GM18861 (cell line): ENCODE data around the gene SBK1.
"Not testable (repeated sequence)": the region's sequence is repeated elsewhere in the genome, so short reads cannot be mapped to it uniquely, and the experiment has no call there.

Experiments used
- ATAC-seq: cut with Tn5 transposase; IDR thresholded peaks from one replicate; pipeline ENCODE4 v1.9.1; 2021; ENCODE audit not compliant: unreplicated experiment

Gene SBK1

DNA sequence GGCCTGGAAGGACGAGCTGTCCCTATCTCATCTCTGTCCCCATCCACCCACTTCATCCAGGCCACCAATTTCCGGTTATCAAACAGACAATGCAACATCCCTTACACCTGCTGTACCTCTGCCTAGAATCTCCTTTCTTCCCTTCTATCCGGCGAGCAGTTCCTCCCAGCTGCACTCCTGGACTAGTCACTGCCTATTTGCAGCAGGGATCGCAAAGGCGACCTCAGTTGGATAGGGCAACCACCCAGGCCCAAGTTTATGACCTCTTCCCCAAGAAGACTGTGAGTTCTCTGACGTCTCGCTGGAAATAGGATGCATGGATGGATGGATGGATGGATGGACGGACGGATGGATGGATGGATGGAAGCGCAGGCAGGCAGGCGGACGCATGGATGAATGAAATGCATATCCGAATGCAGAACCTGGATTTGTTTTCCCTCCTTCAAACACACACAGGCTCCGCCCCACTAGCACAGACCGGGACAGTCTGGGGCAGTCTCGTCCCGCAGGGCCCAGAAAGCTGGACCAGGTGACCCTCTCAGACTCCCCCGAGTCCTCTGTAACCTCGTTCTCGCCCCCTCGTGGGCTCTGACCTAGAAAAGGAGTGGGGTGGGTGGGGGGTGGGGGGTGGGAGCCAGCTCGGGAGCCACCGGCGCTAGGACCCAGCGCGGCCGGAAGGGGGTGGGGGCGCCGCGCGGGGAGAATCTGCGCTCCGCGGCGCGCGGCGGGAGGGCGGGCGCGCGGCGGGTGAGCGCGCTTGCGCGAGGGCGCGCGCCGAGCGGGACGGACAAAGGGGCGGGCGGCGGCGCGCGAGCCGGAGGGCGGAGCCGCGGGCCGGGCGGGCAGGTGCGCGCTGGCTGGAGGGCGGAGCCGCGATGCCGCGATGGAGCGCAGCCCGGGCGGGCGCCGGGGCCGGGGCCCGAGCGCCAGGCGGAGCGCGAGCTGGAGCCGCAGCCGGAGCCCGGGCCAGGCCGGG is at the start of gene SBK1:
TSS of gene SBK1 (plus strand) at position 875 of the 976 bp plus-strand sequence. CDS start 24,867 bp downstream, outside the sequence.
- peak; percentile 90 for ATAC-seq

DNA sequence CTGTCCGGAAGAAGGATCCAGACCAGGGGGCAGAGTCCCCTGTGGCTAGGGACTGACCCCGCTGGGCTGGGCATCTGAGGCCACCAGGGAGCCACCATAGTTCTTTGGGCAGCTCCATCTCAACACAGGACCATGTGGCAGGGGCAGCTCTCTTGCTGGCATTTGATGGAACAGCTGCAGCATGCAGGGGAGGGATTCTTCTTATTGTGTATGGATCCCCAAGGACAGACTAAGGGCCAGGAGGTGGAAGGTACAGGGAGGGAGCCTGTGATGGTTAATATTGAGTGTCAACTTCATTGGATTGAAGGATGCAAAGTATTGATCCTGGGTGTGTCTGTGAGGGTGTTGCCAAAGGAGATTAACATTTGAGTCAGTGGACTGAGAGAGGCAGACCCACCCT is 42.8 kb upstream of the SBK1 start:
- ATAC-seq = not testable (repeated sequence)

DNA sequence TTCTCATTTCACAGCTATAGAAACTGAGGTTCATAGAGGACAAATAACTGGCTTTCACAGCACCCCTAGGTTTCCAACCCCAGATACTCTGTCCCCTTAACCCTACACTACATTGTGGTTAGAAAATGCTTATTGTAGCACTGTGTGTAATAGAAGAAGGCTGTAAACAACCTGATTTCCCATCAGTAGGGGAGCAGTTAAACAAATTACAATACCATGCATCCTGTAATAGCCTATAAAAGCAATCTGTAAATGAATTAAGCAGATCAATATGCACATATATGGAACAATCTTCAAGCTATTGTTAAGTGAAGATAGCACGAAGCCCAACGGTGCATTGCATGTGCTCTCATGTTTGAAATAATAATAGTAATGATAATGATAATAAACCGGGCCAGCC is 41.3 kb upstream of the SBK1 start:
- no peak for ATAC-seq

DNA sequence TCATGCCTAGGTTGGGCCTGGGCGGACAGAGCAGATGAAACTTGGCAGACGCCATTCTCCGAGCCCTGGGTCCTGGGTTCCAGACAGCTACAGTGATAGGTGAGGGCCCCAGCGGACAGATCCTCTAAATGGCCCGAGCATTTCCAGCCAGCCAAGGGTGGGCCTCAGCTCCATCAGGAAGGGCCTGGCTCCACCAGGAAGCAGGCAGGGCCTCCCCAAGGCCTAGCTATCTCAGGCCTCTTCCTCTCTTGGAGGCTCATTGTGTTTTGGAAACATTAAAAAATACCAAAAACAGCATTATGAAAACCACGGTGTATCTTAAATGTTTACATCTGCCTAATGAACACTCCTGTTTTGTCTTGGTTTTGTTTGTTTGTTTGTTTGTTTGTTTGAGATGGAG is 38.2 kb upstream of the SBK1 start:
- no peak for ATAC-seq

DNA sequence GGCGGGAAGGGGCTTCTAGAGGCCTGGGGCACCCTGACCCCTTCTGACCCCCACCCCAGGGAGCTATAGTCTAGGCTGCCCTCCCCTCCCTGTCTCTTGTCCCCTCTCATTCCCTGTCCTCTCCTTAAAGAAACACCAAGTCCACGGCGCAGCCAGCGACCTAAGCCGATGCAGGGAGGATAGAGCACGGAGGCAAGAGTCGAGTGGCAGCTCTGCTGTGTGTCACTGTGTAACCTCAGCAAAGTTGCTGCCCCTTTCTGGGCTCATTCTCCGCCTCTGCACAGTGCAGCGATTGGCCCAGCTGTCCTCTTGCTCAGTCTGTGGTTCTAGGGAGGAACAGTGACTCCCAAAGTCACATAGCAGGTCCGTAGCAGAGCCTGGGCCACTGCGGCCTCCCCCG is 36.5 kb upstream of the SBK1 start:
- no peak for ATAC-seq

DNA sequence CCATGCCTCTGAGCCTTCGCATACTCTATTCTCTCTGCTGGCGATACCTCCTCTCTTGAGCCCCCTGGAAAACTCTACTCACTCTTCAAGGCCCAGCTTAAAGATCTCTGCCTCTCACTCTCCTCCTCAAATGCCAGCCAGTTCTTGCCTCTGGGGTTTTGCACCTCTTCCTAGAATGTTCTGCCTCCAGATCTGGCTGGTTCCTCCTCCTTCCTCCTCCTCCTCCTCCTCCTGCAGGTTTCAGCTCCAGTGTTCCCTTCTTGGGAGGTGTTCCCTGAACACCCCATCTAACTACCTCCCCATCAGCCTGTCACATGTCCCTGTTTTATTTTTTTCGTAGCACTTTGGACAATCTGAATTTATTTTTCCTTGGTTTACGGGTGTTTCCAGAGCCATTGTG is 35.1 kb upstream of the SBK1 start:
- ATAC-seq = no peak

DNA sequence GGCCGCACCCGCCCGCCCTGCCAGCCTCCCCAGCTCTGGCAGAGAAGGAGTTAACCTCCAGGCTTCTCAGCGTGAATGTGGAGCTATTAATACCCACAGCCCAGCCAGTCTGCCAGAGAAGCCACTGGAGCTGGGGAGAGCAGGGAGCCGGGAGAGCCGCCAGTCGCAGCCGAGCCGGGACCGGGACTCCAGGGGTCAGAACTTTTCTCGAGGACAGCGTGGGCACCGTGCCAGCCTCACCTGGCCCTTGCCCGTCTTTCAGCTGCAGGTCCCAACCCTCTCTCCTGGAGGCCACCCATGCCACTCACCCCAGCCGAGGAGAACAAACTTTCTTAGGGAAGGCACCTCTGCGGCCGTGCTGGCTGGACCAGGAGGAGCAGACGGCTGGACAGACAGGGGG is 33.8 kb upstream of the SBK1 start:
- ATAC-seq = no peak

DNA sequence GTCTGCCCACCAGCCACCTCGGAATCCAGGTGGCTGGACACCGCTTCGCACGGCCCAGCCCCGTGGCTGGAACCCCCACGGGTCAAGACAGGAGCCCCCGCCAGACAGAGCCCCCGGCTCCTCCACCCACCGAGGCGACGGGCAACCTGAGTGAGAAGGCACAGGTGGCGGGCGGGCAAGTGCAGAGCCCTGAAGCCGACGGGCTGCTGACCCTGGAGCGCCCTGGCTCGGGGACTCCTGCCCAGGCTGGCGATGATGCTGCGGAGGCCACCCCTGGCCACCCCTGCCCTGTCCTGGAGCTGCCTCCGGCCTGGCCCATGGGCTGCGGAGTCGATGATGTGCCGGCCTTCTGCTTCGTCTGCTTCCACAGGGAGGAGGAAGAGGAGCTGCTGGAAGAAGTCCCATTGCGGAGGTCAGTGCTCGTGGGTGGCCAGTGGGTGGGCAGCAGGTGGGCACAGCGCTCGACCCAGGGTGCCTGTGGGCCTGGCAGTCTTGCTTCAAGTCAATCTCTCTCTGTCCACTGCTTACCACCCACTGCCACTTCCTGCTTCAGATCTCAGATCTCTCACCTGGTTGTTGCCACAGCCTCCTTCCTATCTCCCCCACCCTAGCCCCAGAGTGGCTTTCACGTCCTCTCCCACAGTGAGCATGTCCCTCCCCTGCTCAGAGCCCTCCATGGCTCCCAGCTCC is 33.1 kb upstream of the SBK1 start:
- ATAC-seq = no peak

DNA sequence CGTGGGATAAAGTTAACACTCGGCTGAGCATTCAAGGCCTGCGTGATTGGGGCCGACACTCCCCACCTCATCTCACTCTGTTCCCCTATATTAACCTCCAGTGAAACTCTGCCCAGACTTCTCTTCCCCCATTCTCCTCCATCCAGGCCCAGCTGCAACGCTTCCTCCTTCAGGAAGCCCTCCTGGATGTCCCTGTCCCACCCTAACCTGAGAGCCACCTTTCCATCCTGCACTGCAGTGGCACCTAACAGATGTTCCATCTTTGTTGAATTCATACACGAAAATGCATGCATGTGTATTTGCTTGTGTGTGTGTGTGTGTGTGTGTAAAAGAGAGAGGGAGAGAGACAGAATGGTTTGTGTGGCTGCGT is 32.6 kb upstream of the SBK1 start:
- ATAC-seq = no peak

DNA sequence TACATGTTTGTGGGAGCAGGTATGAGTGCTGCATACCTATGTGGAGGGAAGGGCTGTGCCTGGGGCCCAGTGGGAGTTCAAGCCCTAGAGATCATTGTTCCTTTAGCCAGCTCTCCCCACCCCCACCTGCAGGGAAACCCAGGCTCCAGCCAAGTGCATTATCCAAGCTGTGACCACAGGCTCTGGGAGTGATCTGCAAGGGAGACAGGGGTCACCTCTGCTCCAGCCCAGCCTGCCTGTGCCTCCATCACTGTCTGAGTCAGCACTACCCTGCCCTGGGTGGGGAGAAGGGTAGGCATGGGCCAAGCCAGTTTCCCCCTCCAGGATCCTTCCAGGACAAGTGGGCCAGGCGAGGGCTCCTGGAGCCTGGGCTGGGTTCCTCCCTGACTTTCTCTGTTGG is 32.1 kb upstream of the SBK1 start:
- ATAC-seq = no peak

DNA sequence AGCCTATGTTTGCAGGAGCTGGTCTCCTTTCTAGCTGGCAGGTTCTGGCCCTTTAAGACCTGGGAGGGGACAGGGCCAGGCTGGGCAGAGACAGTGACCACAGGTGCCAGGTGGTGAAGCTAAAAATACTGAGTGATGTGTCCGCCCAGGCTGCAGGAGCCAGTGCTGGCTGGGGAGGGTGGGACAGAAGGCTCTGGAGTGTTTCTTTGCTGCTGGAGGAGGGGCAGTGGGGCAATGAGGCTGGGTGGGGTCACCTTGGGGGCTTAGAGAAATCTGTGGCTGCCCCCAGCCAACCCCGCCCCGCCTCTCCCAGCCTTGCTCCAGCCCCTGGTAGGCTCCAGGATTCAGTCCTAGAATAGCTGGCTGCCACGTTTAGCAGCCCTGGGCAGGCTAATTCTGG is 30.4 kb upstream of the SBK1 start:
- no peak for ATAC-seq

DNA sequence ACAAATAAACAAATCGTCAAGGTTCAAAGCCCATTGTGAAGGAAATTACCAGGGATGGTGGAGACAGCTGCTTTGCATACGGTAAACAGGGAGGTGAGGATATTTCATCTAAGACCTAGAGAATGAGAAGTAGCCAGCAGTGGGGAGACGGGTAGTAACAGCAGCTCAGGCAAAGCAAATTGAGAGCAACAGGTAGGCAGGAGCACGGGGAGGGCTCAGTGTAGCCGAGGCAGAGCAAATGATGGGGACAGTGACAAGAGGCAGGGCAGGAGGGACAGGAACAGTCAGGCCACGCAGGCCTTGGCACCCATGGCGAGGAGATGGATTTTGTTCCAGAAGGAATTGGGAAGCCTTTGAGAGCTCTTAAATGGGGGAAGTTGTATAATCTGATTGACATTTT is 29.0 kb upstream of the SBK1 start:
- ATAC-seq = no peak

DNA sequence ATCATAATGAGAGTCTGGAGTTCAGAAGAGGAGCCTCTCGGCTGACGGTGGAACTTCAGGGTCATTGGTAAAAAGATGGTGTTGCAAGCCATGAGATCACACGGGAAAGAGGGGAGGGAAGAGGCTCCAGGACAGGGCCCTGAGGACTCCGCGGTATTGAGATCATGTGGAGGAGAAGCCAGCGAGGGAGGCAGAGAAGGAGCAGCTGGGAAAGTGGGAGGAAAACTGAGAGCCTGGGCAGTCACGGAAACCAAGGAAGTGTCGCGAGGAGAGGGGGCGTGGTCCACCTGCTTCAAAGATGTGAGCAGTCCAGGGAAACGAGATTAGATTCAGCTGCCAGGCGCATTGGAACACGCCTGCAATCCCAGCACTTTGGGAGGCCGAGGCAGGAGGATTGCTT is 27.7 kb upstream of the SBK1 start:
- ATAC-seq = no peak

DNA sequence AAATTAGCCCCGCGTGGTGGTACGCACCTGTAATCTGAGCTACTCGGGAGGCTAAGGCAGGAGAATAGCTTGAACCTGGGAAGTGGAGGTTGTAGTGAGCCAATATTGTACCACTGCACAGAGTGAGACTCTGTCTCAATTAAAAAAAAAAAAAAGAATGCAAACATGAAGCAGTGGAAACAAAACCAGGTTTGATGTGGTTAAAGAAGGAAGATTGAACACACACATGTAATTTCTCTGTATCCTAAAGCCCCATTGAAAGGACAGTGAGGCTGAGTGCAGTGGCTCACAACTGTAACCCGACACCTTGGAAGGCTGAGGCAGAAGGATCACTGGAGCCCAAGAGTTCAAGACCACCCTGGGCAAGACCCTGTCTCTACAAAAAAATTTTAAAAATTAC is 26.5 kb upstream of the SBK1 start:
- no peak for ATAC-seq

DNA sequence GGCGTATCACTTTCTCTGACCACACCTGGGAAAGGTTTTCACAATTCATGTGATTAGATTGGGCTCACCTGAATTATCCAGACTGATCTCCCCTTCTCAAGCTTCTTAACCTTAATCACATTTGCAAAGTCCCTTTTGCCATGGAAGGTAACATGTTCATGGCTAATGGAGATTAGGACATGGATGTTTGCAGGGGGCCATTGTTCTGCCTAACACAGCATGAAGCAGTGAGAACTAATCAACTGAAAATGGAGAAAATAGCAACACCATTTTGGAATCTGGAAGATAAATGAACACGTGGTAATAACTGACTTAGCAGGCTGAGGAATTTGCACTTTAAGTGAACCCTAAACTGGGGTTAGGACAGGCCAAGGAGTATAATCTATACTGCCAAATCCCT is 25.0 kb upstream of the SBK1 start:
- ATAC-seq = no peak

DNA sequence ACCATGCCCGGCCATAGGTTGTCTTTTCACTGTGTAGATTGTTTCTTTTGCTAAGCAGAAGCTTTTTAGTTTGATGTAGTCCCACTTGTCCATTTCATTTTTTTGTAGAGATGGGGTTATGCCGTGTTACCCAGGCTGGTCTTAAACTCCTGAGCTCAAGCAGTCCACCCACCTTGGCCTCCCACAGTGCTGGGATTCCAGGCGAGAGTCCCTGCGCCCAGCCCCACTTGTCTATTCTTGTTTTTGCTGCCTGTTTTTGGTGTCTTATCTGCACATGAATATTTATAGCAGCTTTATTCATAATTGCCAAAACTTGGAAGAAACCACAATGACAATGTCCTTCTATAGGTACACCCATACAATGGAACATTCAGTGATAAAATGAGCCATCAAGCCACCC is 18.8 kb upstream of the SBK1 start:
- ATAC-seq = no peak

DNA sequence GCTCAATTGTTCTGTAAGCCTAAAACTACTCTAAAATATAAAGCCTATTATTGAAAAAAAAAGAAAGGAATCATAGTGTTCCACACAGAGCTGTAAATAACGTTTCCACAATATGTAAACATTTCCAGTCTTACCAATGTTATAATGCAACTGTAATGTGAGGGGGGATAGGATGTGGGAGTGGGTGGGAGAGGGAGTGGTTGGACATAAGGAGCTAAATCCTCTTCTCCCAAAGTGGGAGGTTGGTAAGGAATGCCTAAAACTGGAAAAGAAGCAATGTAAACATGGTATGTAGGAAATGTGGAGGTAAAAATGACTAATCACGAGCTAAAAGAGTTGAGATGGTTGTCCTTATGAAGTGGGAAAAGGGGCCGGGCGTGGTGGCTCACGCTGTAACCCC is 17.6 kb upstream of the SBK1 start:
- ATAC-seq = no peak

DNA sequence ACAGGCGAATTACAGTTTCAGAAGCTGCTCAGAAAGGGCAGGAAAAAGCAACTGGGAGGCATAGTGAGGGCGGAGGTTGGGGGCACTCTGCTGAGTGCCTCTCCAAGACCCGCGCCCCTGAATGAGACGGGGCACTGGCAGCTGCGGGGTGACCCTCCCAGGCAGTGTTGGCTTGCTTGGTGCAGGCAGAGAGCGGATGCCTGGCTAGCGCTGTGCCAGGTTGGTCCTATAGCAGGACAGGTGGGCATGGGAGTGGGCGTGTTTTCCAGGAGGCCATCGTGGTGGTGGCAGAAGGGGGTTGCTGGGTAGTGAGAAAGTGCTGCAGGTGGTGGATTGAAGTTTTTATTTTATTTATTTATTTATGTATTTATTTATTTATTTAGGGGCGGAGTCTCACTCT is 16.0 kb upstream of the SBK1 start:
- no peak for ATAC-seq

DNA sequence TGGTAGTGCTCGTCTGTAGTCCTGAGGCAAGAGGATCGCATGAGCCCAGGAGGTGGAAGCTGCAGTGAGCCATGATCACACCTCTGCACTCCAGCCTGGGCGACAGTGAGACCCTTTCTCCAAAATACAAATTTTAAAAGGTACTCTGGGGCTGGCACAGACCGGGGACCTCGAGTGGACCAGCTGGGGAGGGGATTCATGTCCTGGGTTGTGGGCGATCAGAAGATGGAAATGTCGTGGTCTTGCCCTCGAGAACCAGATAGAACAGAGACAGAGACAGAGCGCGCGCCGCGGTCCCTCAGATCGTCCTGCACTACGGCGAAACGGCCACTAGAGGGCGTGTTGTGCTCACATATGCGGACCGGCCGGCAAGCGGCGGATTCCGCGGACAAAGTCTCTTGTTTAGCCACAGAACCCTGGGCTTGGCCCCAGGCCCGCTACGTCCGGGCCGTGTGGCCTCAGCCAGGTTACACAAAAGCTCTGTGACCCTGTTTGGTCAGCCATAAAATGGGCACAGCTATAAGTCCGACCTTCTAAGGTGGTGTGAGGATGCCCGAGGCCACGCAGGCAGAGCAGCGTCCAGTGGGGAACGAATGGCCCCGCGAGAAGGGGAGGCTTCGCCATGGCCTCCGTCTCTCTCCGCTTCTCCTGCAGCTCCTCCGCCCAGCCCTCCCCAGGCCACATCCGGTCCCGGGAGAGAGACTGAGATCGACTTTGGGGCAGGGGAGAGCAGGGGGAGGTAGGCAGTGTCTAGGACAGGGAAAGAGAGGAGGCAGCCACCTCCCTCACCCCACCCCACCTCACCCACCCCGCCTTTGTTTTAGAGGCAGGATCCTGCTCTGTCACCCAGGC is 14.6 kb upstream of the SBK1 start:
- ATAC-seq = no peak

DNA sequence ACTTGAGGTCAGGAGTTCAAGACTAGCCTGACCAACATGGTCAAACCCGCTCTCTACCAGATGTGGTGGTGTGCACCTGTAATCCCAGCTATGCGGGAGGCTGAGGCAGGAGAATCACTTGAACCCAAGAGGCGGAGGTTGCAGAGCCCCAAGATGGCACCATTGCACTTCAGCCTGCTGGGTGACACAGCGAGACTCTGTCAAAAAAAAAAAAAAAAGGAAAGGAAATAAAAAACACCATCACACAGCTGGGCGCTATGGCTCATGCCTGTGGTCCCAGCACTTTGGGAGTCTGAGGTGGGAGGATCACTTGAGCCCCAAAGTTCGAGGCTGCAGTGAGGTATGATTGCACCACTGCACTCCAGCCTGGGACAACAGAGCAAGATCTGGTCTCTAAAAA is 13.3 kb upstream of the SBK1 start:
- ATAC-seq = no peak
